ENCODE results near the gene TECR. TPM values are rescaled to one million over a fixed set of nuclear protein-coding genes. Genes with fewer than 3 reads are reported as not detected.
A peak's percentile ranks its signal among the peaks of the same experiment; 100 is the strongest.
"Not testable (repeated sequence)": the region's sequence is repeated elsewhere in the genome, so short reads cannot be mapped to it uniquely, and the experiment has no call there.

The TECR gene
- total RNA-seq, 2 experiments from 2014 or later = 142 to 176 TPM

DNA sequence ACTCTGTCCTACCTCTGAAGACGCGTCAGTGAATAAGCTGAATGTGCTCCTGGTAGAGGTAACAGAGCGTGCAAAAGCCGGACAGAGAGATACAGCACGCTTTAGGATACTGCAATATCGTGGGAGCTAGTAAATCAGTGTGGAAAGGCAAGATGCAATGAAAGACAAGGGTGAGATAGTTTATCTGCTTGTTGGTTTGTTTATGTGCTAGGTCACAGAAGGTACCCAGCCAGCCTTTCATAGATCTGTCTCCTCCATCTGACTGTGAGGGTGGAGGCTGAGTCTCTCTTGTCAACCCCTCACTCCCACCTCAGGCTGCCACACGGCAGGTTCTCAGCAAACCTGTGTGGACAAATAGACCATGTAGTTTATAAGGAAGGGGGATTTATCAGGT lies 32.6 kb upstream of the TECR start:
- CTCF ChIA-PET = interaction anchor here (0.6 to 4.3 kb wide), 8 partner anchors 9 to 360 kb away, joined by 3 to 29 read pairs (median 12); partner anchors contain the start of genes ASF1B and PTGER1
- H3K4me3 Mint-ChIP-seq = peak overlapping the region; percentile 67
- no peaks in the 10 kb centered on the region for H3K9me3 Mint-ChIP-seq (ENCODE audit: low read depth)
- DNase-seq = no peak
- ATAC-seq = no peak
- H3K4me1 Mint-ChIP-seq = peaks cover 18% of the 10 kb centered on the region
- peak overlapping the region; percentile 22 for H3K27ac Mint-ChIP-seq
- peaks cover 7% of the 10 kb centered on the region for H3K27me3 Mint-ChIP-seq
- peaks cover 2% of the 10 kb centered on the region for H3K36me3 Mint-ChIP-seq

DNA sequence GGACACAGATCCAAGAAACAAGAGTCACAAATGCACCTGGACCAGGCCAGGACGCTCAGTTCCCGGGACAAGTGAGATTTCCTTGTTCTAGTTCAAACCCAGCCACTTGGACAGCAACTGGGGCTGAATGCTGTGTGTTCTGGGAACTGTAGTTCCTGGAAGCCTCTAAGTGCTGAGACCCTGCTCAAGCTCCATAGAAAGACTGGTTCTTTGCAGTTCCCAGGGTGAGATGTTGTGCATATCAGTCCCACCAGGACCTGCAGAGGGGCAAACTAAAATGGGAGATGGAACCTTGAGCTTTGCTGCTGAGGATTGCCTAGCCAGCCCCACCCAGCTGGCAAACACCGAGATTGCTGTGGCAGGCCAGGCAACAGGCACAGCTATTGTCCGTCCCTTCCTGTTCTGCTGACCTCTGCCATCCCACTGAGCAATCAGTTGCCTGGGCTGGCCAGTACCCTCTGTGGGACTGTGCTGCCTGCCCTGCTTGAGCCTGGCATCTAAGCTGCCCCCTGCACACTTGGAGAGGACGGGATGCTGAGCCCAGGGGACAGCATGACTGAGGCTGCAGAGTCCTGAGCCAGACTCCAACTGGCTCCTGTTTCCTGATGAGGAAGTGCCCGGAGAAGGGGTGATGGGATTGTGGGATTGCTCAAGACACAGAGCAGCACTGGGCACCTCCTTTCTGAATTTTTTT lies 32.0 kb upstream of the TECR start:
- no peaks in the 10 kb centered on the region for H3K9me3 Mint-ChIP-seq (ENCODE audit: low read depth)
- peaks cover 2% of the 10 kb centered on the region for H3K36me3 Mint-ChIP-seq
- CTCF ChIA-PET = interaction anchor here (0.9 to 4.3 kb wide), 5 partner anchors 9 to 25 kb away, joined by 3 to 29 read pairs (median 16); partner anchors contain the start of gene DNAJB1
- ATAC-seq (no peak), DNase-seq (no peak)
- H3K4me1 Mint-ChIP-seq = peaks cover 18% of the 10 kb centered on the region
- H3K4me3 Mint-ChIP-seq = no peak overlapping the region
- H3K27ac Mint-ChIP-seq = no peak overlapping the region
- peaks cover 7% of the 10 kb centered on the region for H3K27me3 Mint-ChIP-seq

DNA sequence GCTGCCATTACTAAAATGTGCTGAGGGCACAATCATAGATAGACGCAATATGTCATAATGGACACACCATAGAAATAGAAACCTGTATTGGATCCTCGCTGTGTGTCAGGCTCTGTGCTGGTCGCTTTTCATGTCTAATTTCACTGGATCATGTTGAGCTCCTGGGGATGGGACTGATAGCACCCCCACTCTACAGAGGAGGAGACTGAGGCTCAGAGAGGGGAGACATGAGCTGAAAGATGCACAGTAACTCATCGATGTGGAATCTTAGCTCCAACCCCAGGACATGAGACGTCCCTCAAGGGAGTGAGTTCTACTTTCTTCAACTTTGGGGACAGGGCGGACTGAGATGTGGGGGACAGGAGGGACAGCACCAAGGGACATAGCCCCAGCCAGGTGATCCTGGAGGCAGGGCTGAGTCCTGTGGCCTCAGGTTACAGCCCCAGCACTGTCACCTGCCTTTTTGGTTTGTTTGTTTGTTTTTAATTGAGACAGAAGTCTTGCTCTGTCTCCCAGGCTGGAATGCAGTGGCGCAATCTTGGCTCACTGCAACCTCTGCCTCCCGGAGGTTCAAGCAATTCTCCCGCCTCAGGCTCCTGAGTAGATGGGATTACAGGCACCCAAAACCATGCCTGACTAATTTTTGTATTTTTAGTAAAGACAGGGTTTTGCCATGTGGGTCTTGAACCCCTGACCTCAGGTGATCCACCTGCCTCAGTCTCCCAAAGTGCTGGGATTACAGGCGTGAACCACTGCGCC lies 26.9 kb upstream of the TECR start:
- H3K36me3 Mint-ChIP-seq = no peaks in the 10 kb centered on the region
- H3K4me3 Mint-ChIP-seq = no peak overlapping the region
- DNase-seq = no peak
- peaks cover under 1% of the 10 kb centered on the region for H3K27me3 Mint-ChIP-seq
- no peak overlapping the region for H3K27ac Mint-ChIP-seq
- H3K4me1 Mint-ChIP-seq = peaks cover 23% of the 10 kb centered on the region
- H3K9me3 Mint-ChIP-seq (ENCODE audit: low read depth) = no peaks in the 10 kb centered on the region
- CTCF ChIA-PET = interaction anchor here (1.0 to 1.6 kb wide), 5 partner anchors 13 to 443 kb away, joined by 3 to 4 read pairs (median 4); partner anchors contain the start of gene DNAJB1
- ATAC-seq = no peak

DNA sequence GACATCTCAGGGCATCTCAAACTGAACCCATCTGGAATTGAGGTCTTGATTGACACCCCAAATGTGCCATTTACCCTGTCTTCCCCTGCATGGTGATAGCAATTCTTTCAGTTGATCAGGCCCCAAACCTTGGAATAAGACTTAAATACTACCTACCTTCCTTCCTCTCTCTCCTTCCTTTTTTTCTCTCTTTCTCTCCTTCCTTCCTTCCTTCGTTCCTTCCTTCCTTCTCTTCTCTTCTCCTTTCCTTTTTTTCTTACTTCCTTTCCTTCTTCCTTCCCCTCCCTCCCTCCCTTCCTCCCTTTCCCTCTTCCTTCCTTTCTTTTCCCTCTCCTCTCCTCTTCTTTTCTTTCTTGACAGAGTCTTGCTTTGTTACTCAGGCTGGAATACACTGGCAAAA lies 26.1 kb upstream of the TECR start:
- H3K27me3 Mint-ChIP-seq = no peaks in the 10 kb centered on the region
- H3K4me1 Mint-ChIP-seq = peaks cover 28% of the 10 kb centered on the region
- ATAC-seq = no peak
- CTCF ChIA-PET = interaction anchor here (1.3 to 6.1 kb wide), 5 partner anchors 7 to 444 kb away, joined by 3 to 73 read pairs (median 29); partner anchors contain the start of genes DNAJB1 and GIPC1
- no peak overlapping the region for H3K4me3 Mint-ChIP-seq
- H3K36me3 Mint-ChIP-seq = no peaks in the 10 kb centered on the region
- no peak for DNase-seq
- H3K27ac Mint-ChIP-seq = no peak overlapping the region
- no peaks in the 10 kb centered on the region for H3K9me3 Mint-ChIP-seq (ENCODE audit: low read depth)

DNA sequence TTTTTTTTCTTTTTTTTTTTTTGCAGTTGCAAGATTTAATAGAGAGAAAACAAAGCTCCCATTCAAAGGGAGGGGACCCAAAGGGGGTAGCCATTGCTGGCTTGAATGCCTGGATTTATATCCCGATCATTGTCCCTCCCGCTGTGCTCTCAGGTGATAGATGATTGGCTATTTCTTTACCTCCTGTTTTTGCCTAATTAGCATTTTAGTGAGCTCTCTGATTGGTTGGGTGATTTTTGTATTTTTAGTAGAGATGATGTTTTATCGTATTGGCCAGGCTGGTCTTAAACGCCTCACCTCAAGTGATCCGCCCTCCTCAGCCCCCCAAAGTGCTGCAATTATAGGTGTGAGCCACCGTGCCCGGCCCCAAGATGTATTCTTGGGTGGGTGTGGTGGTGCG lies 24.8 kb upstream of the TECR start:
- not testable (repeated sequence) for H3K27me3 Mint-ChIP-seq; ATAC-seq; H3K4me3 Mint-ChIP-seq; H3K27ac Mint-ChIP-seq; H3K36me3 Mint-ChIP-seq; DNase-seq; H3K9me3 Mint-ChIP-seq (ENCODE audit: low read depth)
- H3K4me1 Mint-ChIP-seq = peaks cover 29% of the 10 kb centered on the region
- CTCF ChIA-PET = interaction anchor here (1.1 to 6.1 kb wide), 12 partner anchors 9 to 368 kb away, joined by 3 to 73 read pairs (median 9); partner anchors contain the start of genes ASF1B, DNAJB1, GIPC1 and PTGER1

DNA sequence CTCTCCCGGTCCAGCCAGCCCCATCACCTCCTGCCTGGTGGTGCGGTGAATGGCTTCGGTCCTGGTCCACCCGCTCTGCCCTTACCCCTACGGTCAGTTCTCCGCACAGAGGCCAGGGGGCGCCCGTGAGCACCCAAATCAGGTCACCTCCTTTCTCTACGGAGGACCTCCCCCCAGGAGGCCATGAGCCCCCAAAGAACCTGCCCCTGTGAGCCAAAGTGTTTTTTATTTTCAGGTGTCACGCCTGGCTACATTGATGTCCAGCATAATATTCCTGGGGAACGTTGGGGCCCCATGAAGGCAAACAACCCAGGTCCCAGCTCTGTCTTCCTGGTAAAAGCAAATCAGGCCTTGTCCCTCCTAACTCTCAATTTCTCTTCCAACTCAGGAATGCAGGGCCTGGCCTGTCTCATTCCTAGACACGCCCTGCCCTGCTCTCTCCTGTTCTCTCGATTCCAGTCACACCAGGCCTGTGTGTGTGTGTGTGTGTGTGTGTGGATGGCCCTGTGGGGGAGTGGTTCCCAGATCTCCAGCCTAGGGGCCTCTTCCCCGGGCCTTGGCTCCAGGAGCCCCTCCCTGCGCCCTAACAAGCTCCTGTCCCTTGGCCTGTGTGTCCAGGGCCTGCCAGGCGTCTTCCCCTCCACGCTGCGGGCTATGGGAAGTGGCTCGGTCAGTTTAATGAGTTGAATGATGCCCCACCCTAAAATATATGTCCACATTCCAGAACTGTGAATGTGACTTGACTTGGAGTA lies 23.7 kb upstream of the TECR start:
- Mint-ChIP-seq H3K27ac (peak overlapping the region; percentile 65), H3K9me3 (ENCODE audit: low read depth) (no peaks in the 10 kb centered on the region), H3K27me3 (no peaks in the 10 kb centered on the region), H3K36me3 (no peaks in the 10 kb centered on the region), H3K4me3 (no peak overlapping the region), H3K4me1 (peaks cover 33% of the 10 kb centered on the region)
- ATAC-seq (peak; percentile 72), DNase-seq (peak; percentile 82)
- CTCF ChIA-PET = interaction anchor here (0.5 to 6.1 kb wide), 26 partner anchors 8 to 390 kb away, joined by 3 to 73 read pairs (median 5); partner anchors contain the start of genes ASF1B, DNAJB1, GIPC1 and TECR

DNA sequence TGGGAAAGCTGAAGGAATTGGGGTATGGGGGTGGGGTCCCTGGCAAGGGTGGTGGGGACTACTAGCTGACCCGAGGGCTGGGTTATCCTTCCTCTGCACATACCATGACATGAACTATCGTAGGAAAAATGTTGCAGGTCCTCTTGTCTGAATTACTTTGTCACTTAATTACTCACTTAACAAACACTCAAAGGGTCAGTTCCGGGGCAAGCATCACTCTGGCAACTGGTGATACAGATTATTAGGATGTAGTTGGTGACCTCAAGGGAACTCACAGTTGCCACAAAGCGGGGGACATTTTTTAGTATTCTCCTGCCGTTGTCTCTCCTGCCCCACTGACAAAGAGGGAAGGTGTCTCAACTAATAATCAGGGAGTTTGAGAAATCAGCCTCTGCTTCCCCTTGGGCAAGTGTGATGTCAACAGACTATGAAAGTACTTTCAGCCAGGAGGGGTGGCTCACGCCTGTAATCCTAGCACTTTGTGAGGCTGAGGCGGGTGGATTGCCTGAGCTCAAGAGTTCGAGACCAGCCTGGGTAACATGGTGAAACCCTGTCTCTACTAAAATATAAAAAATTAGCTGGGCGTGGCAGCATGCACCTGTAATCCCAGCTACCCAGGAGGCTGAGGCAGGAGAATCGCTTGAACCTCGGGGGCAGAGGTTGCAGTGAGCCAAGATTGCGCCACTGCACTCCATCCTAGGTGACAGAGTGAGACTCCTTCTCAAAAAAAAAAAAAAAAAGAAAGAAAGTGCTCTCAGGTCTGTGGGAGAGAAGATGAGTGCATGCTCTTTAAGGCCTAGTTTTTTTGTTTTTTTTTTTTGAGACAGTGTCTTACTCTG lies 21.5 kb upstream of the TECR start:
- no peak for DNase-seq
- H3K36me3 Mint-ChIP-seq = no peaks in the 10 kb centered on the region
- CTCF ChIA-PET = interaction anchor here (1.3 to 6.1 kb wide), 7 partner anchors 9 to 371 kb away, joined by 3 to 73 read pairs (median 29); partner anchors contain the start of genes ASF1B, DNAJB1 and GIPC1
- no peaks in the 10 kb centered on the region for H3K27me3 Mint-ChIP-seq
- H3K4me3 Mint-ChIP-seq = no peak overlapping the region
- peaks cover 38% of the 10 kb centered on the region for H3K4me1 Mint-ChIP-seq
- no peak for ATAC-seq
- no peak overlapping the region for H3K27ac Mint-ChIP-seq
- H3K9me3 Mint-ChIP-seq (ENCODE audit: low read depth) = no peaks in the 10 kb centered on the region

DNA sequence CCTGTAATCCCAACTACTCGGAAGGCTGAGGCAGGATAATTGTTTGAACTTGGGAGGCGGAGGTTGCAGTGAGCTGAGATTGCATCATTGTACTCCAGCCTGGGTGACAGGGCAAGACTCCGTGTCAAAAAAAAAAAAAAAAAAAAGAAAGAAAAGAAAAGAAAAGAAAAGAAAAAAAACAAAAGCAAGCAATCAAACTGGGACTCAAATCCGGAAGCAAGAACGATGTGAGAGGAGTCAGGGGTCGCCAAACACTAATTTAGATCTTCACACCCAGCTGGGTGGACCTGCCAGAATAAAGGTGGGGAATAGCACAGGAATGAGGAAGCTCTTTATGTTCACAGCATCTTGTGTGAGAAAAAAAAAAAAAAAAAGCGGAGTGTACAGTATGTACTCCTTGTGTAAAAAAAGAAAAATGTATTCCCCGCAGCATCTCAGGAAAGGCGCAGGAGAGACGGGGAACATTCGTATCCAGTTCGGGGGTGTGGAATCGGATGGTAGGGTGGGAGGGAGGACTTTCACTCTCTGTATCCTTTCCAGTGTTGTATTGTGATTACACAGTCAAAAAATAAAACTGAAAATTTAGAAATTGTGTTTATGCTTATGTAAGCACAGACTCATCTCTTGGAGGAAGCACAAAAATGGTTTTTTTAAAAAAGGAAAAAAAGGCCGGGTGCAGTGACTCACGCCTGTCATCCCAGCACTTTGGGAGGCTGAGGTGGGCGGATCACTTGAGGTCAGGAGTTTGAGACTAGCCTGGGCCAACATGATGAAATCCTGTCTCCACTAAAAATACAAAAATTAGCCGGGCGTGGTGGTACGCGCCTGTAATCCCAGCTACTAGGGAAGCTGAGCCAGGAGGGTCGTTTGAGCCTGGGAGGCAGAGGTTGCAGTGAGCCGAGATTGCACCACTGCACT lies 18.8 kb upstream of the TECR start:
- no peak for ATAC-seq
- Mint-ChIP-seq H3K4me3 (no peak overlapping the region), H3K4me1 (peaks cover 51% of the 10 kb centered on the region), H3K9me3 (ENCODE audit: low read depth) (no peaks in the 10 kb centered on the region), H3K36me3 (peaks cover 16% of the 10 kb centered on the region), H3K27me3 (no peaks in the 10 kb centered on the region), H3K27ac (no peak overlapping the region)
- DNase-seq = no peak
- CTCF ChIA-PET = interaction anchor here (1.3 kb wide), 1 partner anchor 15 kb away, joined by 5 read pairs; no protein-coding TSS in a partner anchor

DNA sequence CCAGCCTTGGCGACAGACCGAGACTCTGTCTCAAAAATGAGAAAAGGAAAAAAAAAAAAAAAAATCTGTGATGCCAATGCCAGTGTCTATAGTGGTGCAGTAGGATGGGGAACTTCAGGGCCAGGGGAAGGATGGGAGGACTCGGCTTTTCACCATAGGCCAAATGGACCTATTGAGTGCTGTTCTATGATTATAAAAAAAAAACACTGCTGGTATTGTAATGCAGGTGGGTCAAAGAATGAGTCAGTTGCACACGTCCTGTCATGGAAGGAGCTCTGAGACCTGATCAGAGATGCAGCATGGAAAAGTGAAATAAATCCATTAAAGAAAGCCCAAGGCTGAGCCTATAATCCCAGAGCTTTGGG lies 18.2 kb upstream of the TECR start:
- no peak overlapping the region for H3K4me3 Mint-ChIP-seq

DNA sequence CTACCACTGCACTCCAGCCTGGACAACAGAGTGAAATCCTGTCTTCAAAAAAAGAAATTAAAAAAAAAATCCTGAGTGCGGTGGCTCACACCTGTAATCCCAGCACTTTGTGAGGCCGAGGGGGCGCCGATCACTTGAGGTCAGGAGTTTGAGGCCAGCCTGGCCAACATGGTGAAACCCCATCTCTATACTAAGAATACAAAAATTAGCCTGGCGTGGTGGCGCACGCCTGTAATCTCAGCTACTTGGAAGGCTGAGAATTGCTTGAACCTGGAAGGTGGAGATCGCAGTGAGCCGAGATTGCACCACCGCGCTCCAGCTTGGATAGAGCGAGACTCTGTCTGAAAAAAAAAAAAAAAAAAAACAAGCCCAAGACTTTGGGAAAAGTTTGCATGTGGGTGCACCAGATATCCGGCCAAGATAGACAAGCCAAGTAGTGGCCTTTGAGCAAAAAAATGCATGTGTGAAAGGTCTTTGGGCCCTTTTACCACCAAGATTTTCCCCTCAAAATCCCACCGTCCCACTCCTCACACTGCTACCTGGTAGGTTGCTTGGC lies 16.9 kb upstream of the TECR start:
- no peaks in the 10 kb centered on the region for H3K9me3 Mint-ChIP-seq (ENCODE audit: low read depth)
- DNase-seq (no peak), ATAC-seq (no peak)
- CTCF ChIA-PET = interaction anchor here (2.0 kb wide), 1 partner anchor 44 kb away, joined by 6 read pairs; no protein-coding TSS in a partner anchor
- H3K27me3 Mint-ChIP-seq = no peaks in the 10 kb centered on the region
- H3K4me1 Mint-ChIP-seq = peaks cover 46% of the 10 kb centered on the region
- peaks cover 34% of the 10 kb centered on the region for H3K36me3 Mint-ChIP-seq
- no peak overlapping the region for H3K4me3 Mint-ChIP-seq
- H3K27ac Mint-ChIP-seq = no peak overlapping the region

More for the DNA sequence above, 18.2 kb upstream of the TECR start:
- CTCF ChIA-PET = interaction anchor here (0.7 kb wide), 1 partner anchor 10 kb away, joined by 3 read pairs; no protein-coding TSS in a partner anchor
- H3K4me1 Mint-ChIP-seq = peaks cover 51% of the 10 kb centered on the region
- peaks cover 23% of the 10 kb centered on the region for H3K36me3 Mint-ChIP-seq
- H3K9me3 Mint-ChIP-seq (ENCODE audit: low read depth) = no peaks in the 10 kb centered on the region
- H3K27me3 Mint-ChIP-seq = no peaks in the 10 kb centered on the region
- no peak for DNase-seq
- no peak for ATAC-seq
- H3K27ac Mint-ChIP-seq = no peak overlapping the region

DNA sequence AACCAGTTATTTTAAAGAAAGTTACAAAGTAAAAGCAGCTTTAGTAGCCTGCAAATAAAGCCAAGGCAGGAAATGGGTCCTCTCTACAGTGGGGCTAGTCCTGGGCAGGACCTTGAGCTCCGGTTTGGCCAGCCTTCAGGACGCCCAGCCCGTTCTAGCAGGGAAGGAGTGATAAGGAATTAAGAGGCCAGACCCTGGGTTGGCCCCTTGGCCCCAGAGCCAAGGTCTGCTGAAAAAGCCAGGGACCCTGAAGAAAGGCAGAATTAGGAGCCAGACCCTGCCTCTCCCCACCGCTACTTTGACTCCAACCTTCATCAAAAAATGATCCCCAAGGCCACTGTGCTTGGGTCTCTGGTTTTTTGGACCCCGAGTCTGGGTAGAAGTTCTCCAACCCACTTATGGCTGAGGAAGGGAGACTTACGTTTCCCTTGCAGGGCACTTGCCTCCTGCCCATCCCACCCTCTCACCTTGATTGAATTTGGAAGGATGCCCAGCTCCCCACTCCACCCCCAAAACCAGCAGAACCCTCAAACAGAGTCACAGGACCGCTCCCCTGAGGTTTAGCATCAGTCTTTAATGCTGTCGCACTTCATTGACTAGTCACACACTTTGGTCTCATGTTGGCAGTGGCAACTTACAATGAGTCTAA lies 15.1 kb upstream of the TECR start:
- no peak for DNase-seq
- H3K4me1 Mint-ChIP-seq = peaks cover 46% of the 10 kb centered on the region
- CTCF ChIA-PET = interaction anchor here (1.6 to 4.5 kb wide), 4 partner anchors 8 to 42 kb away, joined by 4 to 73 read pairs (median 6); no protein-coding TSS in a partner anchor
- H3K27ac Mint-ChIP-seq = no peak overlapping the region
- peaks cover 34% of the 10 kb centered on the region for H3K36me3 Mint-ChIP-seq
- no peaks in the 10 kb centered on the region for H3K9me3 Mint-ChIP-seq (ENCODE audit: low read depth)
- no peaks in the 10 kb centered on the region for H3K27me3 Mint-ChIP-seq
- ATAC-seq = no peak
- no peak overlapping the region for H3K4me3 Mint-ChIP-seq

All from activated CD8-positive, alpha-beta memory T cell treated with anti-CD3 and anti-CD28 coated beads, Interleukin-2, amount 10 ng/mL, durations not matched to agents 7 days and 5 days (primary cell).